Measurements from ENCODE around the gene RASGRF2.

DNA sequence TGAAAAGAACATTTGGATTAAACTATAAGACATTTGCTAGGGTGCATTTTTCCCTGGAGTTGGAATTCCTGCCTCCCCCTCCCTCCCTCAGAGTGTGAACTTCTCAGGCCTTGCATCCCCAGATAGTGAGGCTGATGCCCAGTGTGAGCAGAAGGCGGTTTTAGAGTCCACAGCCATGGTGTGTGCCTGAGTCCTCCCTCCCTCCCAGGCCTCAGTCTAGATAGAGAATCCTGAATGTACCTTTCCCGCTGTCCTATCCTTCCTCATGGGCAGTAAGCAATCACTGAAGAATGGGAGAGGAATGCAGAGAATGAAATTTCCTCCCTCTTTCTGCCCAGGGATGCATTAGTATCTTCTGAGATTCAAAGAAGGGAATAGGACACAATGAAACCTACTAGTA, 108.5 kb downstream of the RASGRF2 start:
- no peak for TF ChIP-seq POLR2AphosphoS5 (IDR thresholded peaks at IDR 0.05; ENCODE audit: borderline replicate concordance, low read depth, low read length)
- no peak for TF ChIP-seq EZH2 (IDR thresholded peaks at IDR 0.05)
- no peak for TF ChIP-seq FOXP2 (optimal IDR thresholded peaks at IDR 0.05; ENCODE audit: control extremely low read depth, extremely low read length, insufficient read depth)
